ENCODE measurements around the gene BCLAF1.

- TF ChIP-seq CTCF (IDR thresholded peaks at IDR 0.05) (no peak), POLR2A (IDR thresholded peaks at IDR 0.05) (no peak)
These were observed 393 bp downstream of the BCLAF1 start for GRCh38 chr6:136289327-136289578.

Data from testis (tissue), 2 donors.